Smooth muscle cell (in vitro differentiated cells): ENCODE data around the gene CENPP. TPM values are rescaled to one million over a fixed set of nuclear protein-coding genes. Genes with fewer than 3 reads are reported as not detected.
A peak's percentile ranks its signal among the peaks of the same experiment; 100 is the strongest.

Experiments used
- DNase-seq: peaks from one replicate; lab custom pipeline; 2025; ENCODE audit not compliant: unreplicated experiment; lab: John Stamatoyannopoulos, UW
- H2AFZ ChIP-seq: fragments of 200-600 bp; sonication (generic); 2 replicates; pipeline ENCODE4 v1.6.0; 2016; ENCODE audit warnings: antibody characterized with exemption, low read depth, mild to moderate bottlenecking
- H3F3A ChIP-seq: fragments of 200-600 bp; sonication (generic); 2 replicates; pipeline ENCODE4 v1.6.0; 2017; ENCODE audit warnings: antibody characterized with exemption, low read depth
- H3K27ac ChIP-seq: fragments of 200-600 bp; sonication (generic); 2 replicates; pipeline ENCODE4 v1.5.1; 2016; ENCODE audit warnings: low read depth, mild to moderate bottlenecking
- H3K27me3 ChIP-seq: fragments of 200-600 bp; sonication (generic); 2 replicates; pipeline ENCODE4 v1.6.1; 2016; ENCODE audit warnings: low read depth, mild to moderate bottlenecking
- H3K36me3 ChIP-seq: fragments of 200-600 bp; sonication (generic); 2 replicates; pipeline ENCODE4 v1.5.1; 2016; ENCODE audit warnings: low read depth
- H3K4me1 ChIP-seq: fragments of 200-600 bp; sonication (generic); 2 replicates; pipeline ENCODE4 v1.5.1; 2016; ENCODE audit warnings: low read depth
- H3K4me2 ChIP-seq: fragments of 200-600 bp; sonication (generic); 2 replicates; pipeline ENCODE4 v1.6.0; 2016; ENCODE audit warnings: mild to moderate bottlenecking
- H3K4me3 ChIP-seq: fragments of 200-600 bp; sonication (generic); 2 replicates; pipeline ENCODE4 v1.5.1; 2016; ENCODE audit warnings: mild to moderate bottlenecking
- H3K79me2 ChIP-seq: fragments of 200-600 bp; sonication (generic); 2 replicates; pipeline ENCODE4 v1.6.0; 2016; ENCODE audit warnings: low read depth, mild to moderate bottlenecking
- H3K9ac ChIP-seq: fragments of 200-600 bp; sonication (generic); 2 replicates; pipeline ENCODE4 v1.6.0; 2016; ENCODE audit warnings: low read depth
- H3K9me3 ChIP-seq: fragments of 200-600 bp; sonication (generic); replicated peaks from 2 replicates; pipeline ENCODE4 v1.5.1; 2016; ENCODE audit warnings: low read depth
- H4K20me1 ChIP-seq: fragments of 200-600 bp; sonication (generic); 2 replicates; pipeline ENCODE4 v1.6.0; 2016; ENCODE audit warnings: low read depth
- CTCF ChIP-seq: fragments of 200-600 bp; sonication (generic); IDR thresholded peaks from 2 replicates; pipeline ENCODE4 v1.5.1; 2017; ENCODE audit warnings: borderline replicate concordance, mild to moderate bottlenecking, antibody characterized with exemption; ENCODE audit not compliant: insufficient read depth, poor library complexity, severe bottlenecking
- WGBS: methylation state at CpG from one replicate; pipeline ENCODE4 v1.1.7; 2016; ENCODE audit warnings: low lambda C conversion rate; 5-methylcytosine and 5-hydroxymethylcytosine counted together
- polyA plus RNA-seq: library from polyadenylated mRNA; unstranded; fragments of >200 nt; fragmentation: Nextera tagmentation; extraction: Ambion mirVana; gene quantifications from 2 replicates; pipeline ENCODE4 v1.2.1, GENCODE V29; 2016
- total RNA-seq: library from RNA; depleted of rRNA; stranded (reverse); fragments of >200 nt; gene quantifications from 2 replicates; pipeline ENCODE4 v1.2.3, GENCODE V29; 2014

The CENPP gene
- total and polyA plus RNA-seq, 2 experiments from 2014 or later: 4.2 to 17.5 TPM

- no peak for TF ChIP-seq CTCF
- Histone ChIP-seq H3K9ac (no peak overlapping the region), H3K4me2 (peak overlapping the region; percentile 10), H3K27me3 (no peaks in the 10 kb centered on the region), H3F3A (no peaks in the 10 kb centered on the region), H3K9me3 (no peaks in the 10 kb centered on the region), H3K79me2 (no peaks in the 10 kb centered on the region), H4K20me1 (no peaks in the 10 kb centered on the region), H3K36me3 (no peaks in the 10 kb centered on the region), H3K27ac (peak overlapping the region; percentile 41), H3K4me3 (no peak overlapping the region), H3K4me1 (no peaks in the 10 kb centered on the region), H2AFZ (no peak overlapping the region)
- 62% methylated on average over 5 of the region's 5 CpGs for WGBS
- no peak for DNase-seq
These were observed 114.4 kb downstream of the CENPP start for GRCh38 chr9:92439921-92440750.

GRCh38 chr9:92440751-92441046 is 114.9 kb downstream of the CENPP start:
- Histone ChIP-seq H2AFZ (no peak overlapping the region), H3K4me1 (no peaks in the 10 kb centered on the region), H3K9ac (no peak overlapping the region), H3K27me3 (no peaks in the 10 kb centered on the region), H3K79me2 (no peaks in the 10 kb centered on the region), H3F3A (no peaks in the 10 kb centered on the region), H3K4me2 (no peak overlapping the region), H3K36me3 (no peaks in the 10 kb centered on the region), H4K20me1 (no peaks in the 10 kb centered on the region), H3K4me3 (no peak overlapping the region), H3K27ac (no peak overlapping the region), H3K9me3 (no peaks in the 10 kb centered on the region)
- no peak for DNase-seq
- TF ChIP-seq CTCF: no peak
- WGBS: 89% methylated on average over 6 of the region's 6 CpGs

- Histone ChIP-seq H3K9ac (no peak overlapping the region), H3K4me3 (no peak overlapping the region), H2AFZ (no peak overlapping the region), H3K36me3 (no peaks in the 10 kb centered on the region), H3K4me1 (no peaks in the 10 kb centered on the region), H3K4me2 (no peak overlapping the region), H4K20me1 (no peaks in the 10 kb centered on the region), H3F3A (no peaks in the 10 kb centered on the region), H3K79me2 (no peaks in the 10 kb centered on the region), H3K27ac (no peak overlapping the region), H3K9me3 (no peaks in the 10 kb centered on the region), H3K27me3 (no peaks in the 10 kb centered on the region)
- 87% methylated on average over 4 of the region's 4 CpGs for WGBS
- DNase-seq: no peak
- TF ChIP-seq CTCF: no peak
These were observed 119.1 kb downstream of the CENPP start for GRCh38 chr9:92444841-92445240.

- Histone ChIP-seq H3K4me3 (no peak overlapping the region), H3K4me2 (no peak overlapping the region), H3K4me1 (no peaks in the 10 kb centered on the region), H3K27me3 (no peaks in the 10 kb centered on the region), H3K9me3 (no peaks in the 10 kb centered on the region), H4K20me1 (no peaks in the 10 kb centered on the region), H3F3A (no peaks in the 10 kb centered on the region), H3K36me3 (no peaks in the 10 kb centered on the region), H2AFZ (no peak overlapping the region), H3K79me2 (no peaks in the 10 kb centered on the region), H3K27ac (no peak overlapping the region), H3K9ac (no peak overlapping the region)
- no peak for TF ChIP-seq CTCF
- DNase-seq: no peak
These were observed 120.8 kb downstream of the CENPP start for GRCh38 chr9:92446536-92446935.
